G401 (cell line): ENCODE results near the gene FAM83C. TPM values are rescaled to one million over a fixed set of nuclear protein-coding genes. Genes with fewer than 3 reads are reported as not detected.

ENCODE experiments used
- DNase-seq: peaks from one replicate; pipeline ENCODE4 v3.0.0-alpha.2; 2015; ENCODE audit warnings: low spot score
- in situ Hi-C: cut with HindIII; loops from 2 replicates; pipeline ENCODE4 v1.10.0; 2016; ENCODE audit warnings: low sequenced_read_pairs, mixed read lengths
- total RNA-seq: library from RNA; depleted of rRNA; stranded (reverse); fragments of >200 nt; shearing (Covaris generic); gene quantifications from 2 replicates; pipeline ENCODE4 v1.2.3, GENCODE V29; 2014; rRNA removed

The FAM83C gene
- total RNA-seq, 1 experiment from 2014 or later = not detected

DNA sequence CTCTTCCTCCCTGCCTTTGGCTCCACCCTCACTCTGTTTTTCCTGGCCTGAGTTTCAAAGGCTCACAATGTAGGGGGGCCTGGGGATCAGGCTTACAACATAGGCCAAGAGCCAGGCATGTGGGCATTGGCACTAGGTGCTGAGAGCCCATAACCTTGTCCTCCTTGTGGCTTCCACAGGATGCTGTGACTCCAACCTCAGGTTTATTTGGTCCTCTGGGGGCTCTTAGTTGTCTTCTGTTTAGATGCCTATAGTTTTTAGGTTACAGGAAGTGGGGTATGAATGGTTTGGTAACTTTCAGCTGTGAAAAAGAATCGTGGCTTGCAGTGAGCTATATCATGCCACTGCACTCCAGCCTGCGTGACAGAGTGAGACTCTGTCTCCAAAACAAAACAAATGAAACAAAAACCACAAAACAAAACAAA lies 40.2 kb downstream of the FAM83C start:
- DNase-seq = no peak
- in situ Hi-C loops = no loop called here

DNA sequence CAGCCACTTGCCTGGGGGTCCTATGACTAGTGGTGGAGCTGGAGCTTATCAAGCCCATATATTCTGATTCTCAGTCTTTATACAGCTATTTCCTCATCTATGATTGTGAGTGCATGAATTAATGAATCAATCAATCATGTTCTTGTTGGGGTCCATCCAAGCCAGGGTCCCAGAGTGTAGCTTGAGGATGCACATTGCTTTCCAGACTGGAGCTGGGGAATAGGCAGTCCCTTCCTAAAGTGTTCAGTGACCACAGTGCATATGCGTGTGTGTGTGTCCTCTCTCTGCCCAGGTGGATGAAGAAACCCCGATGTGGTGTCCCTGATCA lies 40.6 kb downstream of the FAM83C start:
- in situ Hi-C loops = no loop called here
- DNase-seq = no peak

DNA sequence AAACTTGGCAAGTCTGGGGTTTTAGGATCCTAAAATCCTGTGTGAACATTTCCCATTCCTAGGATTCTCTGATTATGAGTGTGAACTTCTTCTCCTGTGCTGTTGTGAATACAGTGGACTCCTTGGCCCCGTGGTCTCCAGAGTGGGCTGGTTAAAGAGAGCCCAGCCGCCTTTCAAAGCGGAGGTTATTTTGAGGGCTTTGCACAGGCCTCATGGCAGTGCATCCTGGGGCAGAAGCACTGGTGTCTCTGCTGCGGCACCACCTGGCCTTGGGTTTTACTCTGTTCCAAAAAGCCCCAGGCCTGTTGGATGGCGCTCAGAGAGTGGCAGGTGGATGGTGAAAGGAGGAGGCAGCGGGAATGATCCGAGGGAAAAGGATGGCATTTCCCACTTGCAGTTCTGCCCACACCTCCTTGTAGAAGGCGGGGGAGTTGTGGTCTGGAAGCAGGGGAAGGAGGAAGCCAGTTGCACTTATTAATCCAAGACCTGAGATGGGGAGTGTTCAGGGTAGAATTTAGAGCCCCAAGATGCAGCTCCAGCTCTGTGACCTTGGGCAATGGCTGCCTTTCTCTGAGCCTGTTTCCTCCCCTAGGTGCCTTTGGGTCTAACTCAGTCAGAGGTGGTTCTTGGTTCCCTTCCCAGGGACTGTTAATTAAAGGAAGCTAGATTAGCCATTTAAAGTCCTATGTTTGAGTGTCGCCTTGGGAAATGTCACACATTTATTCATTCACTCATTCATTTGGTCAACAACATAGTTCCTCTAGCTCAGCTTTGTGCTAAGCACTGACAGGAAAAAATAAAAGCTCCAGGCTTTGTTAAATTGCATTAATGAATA lies 43.4 kb downstream of the FAM83C start:
- in situ Hi-C loops = no loop called here
- peak; percentile 98 for DNase-seq

DNA sequence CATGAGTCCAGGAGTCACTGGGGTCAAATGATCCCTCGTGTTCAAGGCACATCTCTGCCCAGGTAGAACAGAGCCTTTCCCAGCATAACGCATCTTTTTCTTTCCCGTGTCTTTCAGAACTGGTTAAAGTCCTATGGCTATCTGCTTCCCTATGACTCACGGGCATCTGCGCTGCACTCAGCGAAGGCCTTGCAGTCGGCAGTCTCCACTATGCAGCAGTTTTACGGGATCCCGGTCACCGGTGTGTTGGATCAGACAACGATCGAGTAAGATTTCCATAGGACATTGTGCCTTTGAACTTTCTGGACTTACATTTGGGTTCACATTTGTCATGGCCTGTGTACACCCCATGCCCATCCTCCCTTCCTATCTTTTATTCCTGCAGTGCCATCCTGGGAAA lies 45.5 kb downstream of the FAM83C start:
- DNase-seq = no peak
- in situ Hi-C loops = no loop called here

DNA sequence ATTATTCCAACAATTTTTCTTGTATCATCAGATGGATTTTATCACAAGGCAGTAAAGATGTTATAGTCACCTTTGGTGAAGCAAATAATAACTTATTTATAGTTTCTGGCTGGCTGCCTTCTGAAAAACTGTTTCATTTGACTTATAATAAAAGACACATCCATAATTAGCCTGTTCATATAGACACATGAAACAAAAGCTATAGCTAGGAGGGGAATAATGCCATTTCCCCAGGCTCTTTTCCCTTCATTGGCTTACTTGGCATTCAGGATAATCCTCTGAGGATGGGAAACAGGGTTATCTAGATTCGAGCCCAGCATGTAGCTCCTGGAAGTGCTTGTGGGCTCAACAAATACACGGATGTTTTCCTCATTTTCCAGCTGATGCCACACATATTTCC lies 48.2 kb downstream of the FAM83C start:
- in situ Hi-C loops = no loop called here
- DNase-seq = no peak

DNA sequence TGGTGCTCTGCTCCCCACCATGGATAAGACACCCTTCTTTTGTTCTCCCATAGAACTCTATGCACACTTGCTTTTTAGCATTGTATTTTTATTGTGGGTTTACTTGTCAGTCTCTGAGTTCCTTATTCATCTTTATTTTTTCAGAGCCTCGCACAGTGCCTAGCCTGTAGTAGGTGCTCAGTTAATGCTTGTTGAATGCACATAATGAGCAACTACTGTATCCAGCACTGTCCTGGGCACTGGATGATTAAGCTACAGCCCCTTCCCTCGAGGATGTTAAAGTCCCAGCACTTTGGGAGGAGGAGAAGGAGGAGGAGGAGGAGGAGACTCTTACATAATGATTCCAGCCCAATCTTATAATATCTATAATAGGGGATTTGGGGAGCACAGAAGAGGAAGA lies 48.9 kb downstream of the FAM83C start:
- no peak for DNase-seq
- in situ Hi-C loops = no loop called here

DNA sequence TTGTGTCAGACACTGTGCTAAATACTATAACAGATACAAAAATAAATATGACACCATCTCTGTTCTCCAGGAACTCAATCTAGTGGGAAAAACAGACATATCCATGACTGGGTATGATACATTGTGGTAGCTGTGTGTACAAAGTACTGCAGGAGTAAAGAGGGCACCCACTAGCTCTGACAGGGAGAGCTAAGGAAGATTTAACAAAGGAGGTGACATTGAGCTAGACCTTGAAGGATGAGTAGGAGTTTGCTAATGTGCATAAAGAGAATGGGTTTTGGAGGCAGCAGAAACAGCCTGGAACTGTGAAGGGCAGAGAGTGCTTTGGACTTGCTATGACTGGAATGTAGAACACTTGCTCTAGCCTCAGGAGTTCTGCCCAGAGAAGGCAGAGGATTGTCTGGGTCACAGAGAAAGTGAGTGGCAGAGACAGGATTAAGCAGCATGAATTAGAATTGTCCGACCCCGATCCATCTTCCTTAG lies 51.4 kb downstream of the FAM83C start:
- in situ Hi-C loops = no loop called here
- DNase-seq = peak; percentile 53

DNA sequence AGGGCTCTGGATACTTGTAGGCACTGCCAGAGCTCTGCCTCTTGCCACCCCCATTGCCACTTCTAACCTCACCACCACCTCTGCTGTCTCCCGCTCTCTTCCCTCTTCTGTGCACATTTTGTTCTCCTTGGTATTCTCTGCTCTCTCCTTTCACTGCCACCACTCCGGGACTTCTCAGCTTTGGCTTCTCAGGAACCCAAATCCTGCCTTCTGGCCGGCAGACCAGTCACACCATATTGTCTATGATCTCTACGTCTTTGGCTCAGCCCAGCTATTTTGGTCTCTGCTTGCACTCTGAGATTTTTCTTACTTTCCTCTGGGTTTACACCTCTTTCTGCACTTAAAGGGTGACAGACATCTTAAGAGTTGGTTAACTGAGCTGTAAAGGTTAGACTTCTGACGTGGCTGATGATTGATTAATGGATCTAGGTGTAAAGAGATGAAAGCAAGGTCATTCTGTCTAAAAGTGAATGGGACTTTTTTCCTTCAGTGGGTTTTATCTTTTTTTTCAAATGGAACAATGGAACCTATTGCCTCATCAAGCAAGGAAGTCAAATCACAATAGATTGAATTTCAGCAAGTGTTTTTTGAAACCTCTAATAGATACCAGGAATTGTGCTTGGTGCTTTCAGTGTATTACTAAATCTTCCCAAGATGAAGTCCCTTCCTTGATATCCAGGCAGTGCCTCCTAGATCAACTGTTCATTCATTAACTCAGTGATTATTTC lies 52.0 kb downstream of the FAM83C start:
- peak; percentile 78 for DNase-seq
- in situ Hi-C loops = no loop called here

DNA sequence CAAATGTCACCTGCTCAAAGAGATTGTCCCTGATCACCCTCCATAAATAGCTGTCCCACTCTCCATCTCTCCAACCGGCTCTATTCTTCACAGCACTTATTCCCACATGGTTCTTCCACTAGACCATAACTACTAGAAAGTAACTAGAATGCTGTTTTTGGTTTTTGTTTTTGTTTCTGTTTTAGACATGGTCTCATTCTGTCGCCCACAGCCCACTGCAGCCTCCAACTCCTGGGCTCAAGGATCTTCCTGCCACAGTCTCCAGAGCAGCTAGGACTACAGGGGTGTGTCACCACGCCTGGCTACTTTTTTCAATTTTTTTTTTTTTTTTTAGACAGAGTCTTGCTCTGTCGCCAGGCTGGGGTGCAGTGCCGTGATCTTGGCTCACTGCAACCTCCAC lies 53.5 kb downstream of the FAM83C start:
- DNase-seq = no peak
- in situ Hi-C loops = no loop called here

DNA sequence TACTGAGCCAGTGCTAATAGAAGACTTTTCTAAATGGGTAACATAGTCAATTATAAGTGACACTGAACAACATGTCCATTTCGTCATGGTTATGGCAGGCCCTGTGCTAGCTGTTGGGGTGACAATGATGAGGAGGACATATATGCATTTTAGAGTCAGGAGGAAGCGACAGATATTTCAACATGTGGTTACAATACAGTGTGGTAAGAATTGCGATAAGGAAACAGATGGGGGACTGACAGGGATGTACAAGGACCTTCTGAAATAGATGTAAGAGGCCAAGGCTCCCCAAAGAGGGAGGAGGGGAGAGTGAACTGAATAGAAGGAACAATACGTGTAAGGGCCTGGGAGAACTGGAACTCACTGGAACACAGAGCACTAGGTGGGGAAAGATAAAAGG lies 54.1 kb downstream of the FAM83C start:
- DNase-seq = peak; percentile 55
- in situ Hi-C loops = no loop called here

DNA sequence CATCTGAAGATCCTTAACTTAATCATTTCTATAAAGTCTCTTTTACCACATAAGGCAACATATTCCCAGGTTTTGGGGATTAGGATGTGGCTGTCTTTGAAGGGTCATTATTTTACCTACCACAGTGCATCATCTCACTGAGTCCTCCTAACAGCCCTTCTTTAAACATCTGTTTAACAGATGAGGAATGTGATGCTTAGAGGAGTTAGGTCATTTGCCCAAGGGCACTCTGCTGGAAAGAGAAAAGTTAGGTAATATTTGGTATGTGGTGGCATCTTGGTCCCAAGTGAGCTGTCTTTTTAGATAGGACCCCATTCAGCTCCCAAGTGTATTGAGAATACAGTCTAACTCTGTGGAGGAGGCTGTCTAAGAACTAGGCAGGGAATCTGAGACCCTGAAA lies 54.7 kb downstream of the FAM83C start:
- DNase-seq = no peak
- in situ Hi-C loops = no loop called here

DNA sequence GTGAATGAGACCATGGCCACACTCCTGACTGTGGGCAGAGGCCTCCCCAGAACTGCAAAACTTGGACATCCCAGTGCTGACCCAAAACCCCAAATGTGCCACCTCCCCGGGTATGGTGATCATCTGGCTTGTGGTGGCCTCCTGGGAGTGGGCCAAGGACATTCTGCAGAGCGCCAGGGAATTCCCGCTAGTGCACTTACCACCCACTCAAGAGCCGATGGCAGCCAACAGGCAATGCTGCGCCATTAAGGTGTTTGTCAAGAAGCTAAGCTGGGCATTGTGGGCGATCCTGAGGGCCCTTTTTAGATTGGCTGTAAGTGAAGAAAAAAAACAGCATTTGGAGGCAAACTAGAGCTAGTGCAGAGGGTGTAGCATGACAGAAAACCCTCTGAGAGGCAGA lies 56.3 kb downstream of the FAM83C start:
- in situ Hi-C loops = no loop called here
- peak; percentile 84 for DNase-seq

Other genes starting within 250 kb of the FAM83C start
- 78.2 and 90.3 TPM in 2 replicates for gene TRPC4AP, start 199.6 kb downstream of the FAM83C start, total RNA-seq
- gene EDEM2, start 145.1 kb downstream of the FAM83C start, total RNA-seq = 108 and 115 TPM in 2 replicates
- gene PROCR, start 120.4 kb downstream of the FAM83C start, total RNA-seq = 1,430 and 1,546 TPM in 2 replicates
- gene MMP24, start 65.7 kb downstream of the FAM83C start, total RNA-seq = 113 and 118 TPM in 2 replicates
- gene MMP24OS, start 14.3 kb downstream of the FAM83C start, total RNA-seq = 8.6 and 10.7 TPM in 2 replicates
- gene EIF6, start 7.7 kb downstream of the FAM83C start, total RNA-seq = 147 and 164 TPM in 2 replicates
- 36.1 and 66.2 TPM in 2 replicates for gene UQCC1, start 119.5 kb upstream of the FAM83C start, total RNA-seq
- 0.62 and 0.71 TPM in 2 replicates for gene GDF5, start 145.8 kb upstream of the FAM83C start, total RNA-seq
- gene CEP250, start 163.2 kb upstream of the FAM83C start, total RNA-seq = 29.3 and 39.2 TPM in 2 replicates
- gene C20orf173, start 237.2 kb upstream of the FAM83C start, total RNA-seq = not detected in 2 replicates
- gene ERGIC3, start 249.7 kb upstream of the FAM83C start, total RNA-seq = 344 and 371 TPM in 2 replicates